Neural cell (in vitro differentiated cells): ENCODE results near the gene IL6R. TPM values are rescaled to one million over a fixed set of nuclear protein-coding genes. Genes with fewer than 3 reads are reported as not detected.

Source experiments
- H2AFZ ChIP-seq: fragments of 200-600, 300-800 bp; sonication (generic), shearing (Covaris generic); 2 replicates; pipeline ENCODE4 v1.6.0; 2014; ENCODE audit warnings: low read depth, mild to moderate bottlenecking, antibody characterized with exemption, low read length, moderate library complexity
- H3F3A ChIP-seq: fragments of 200-600 bp; shearing (Covaris generic); 2 replicates; pipeline ENCODE4 v1.6.1; 2016; ENCODE audit warnings: mild to moderate bottlenecking, moderate library complexity, mixed read lengths, antibody characterized with exemption, low read length; ENCODE audit not compliant: insufficient read depth, poor library complexity, severe bottlenecking
- H3K27ac ChIP-seq: fragments of 200-600, 300-800 bp; sonication (generic), shearing (Covaris generic); 2 replicates; pipeline ENCODE4 v1.5.1; 2014; ENCODE audit warnings: mild to moderate bottlenecking, low read length, moderate library complexity
- H3K27me3 ChIP-seq: fragments of 300-800, 200-600 bp; sonication (generic), shearing (Covaris generic); 2 replicates; pipeline ENCODE4 v1.6.0; 2014; ENCODE audit warnings: mild to moderate bottlenecking, low read depth, low read length, moderate library complexity; ENCODE audit not compliant: insufficient read depth
- H3K36me3 ChIP-seq: fragments of 300-800, 200-600 bp; sonication (generic), shearing (Covaris generic); 2 replicates; pipeline ENCODE4 v1.5.1; 2014; ENCODE audit warnings: mild to moderate bottlenecking, antibody characterized with exemption, low read length, moderate library complexity; ENCODE audit not compliant: insufficient read depth
- H3K4me2 ChIP-seq: fragments of 300-800, 200-600 bp; sonication (generic), shearing (Covaris generic); 2 replicates; pipeline ENCODE4 v1.6.0; 2014; ENCODE audit warnings: mild to moderate bottlenecking, low read length
- H3K4me3 ChIP-seq: fragments of 300-800, 200-600 bp; sonication (generic), shearing (Covaris generic); 2 replicates; pipeline ENCODE4 v1.5.1; 2014; ENCODE audit warnings: mild to moderate bottlenecking, low read length, moderate library complexity
- H3K79me2 ChIP-seq: fragments of 200-600 bp; shearing (Covaris generic); replicated peaks from 2 replicates; pipeline ENCODE4 v1.6.0; 2014; ENCODE audit warnings: mild to moderate bottlenecking, low read length, moderate library complexity; ENCODE audit not compliant: insufficient read depth
- H3K9ac ChIP-seq: fragments of 300-800, 200-600 bp; sonication (generic), shearing (Covaris generic); 2 replicates; pipeline ENCODE4 v1.6.1; 2016; ENCODE audit warnings: mild to moderate bottlenecking, low read length, mixed read lengths
- H3K9me2 ChIP-seq: fragments of 200-600 bp; shearing (Covaris generic); 2 replicates; pipeline ENCODE4 v1.6.1; 2016; ENCODE audit warnings: mild to moderate bottlenecking, low read length, mixed read lengths; ENCODE audit not compliant: insufficient read depth
- H3K9me3 ChIP-seq: fragments of 200-600, 300-800 bp; sonication (generic), shearing (Covaris generic); 2 replicates; pipeline ENCODE4 v1.6.1; 2016; ENCODE audit warnings: mild to moderate bottlenecking, mixed run types, low read length, moderate library complexity, mixed read lengths
- H4K20me1 ChIP-seq: fragments of 200-600 bp; shearing (Covaris generic); 2 replicates; pipeline ENCODE4 v1.6.1; 2016; ENCODE audit warnings: mild to moderate bottlenecking, mixed run types; ENCODE audit not compliant: insufficient read depth
- CTCF ChIP-seq: fragments of 450-650 bp; IDR thresholded peaks from 2 replicates; pipeline ENCODE4 v1.5.1; 2014; ENCODE audit warnings: antibody characterized with exemption, mild to moderate bottlenecking, moderate library complexity; ENCODE audit not compliant: poor library complexity, severe bottlenecking
- EP300 ChIP-seq: fragments of 450-650 bp; conservative IDR thresholded peaks from 2 replicates; pipeline ENCODE4 v1.6.1; 2014; ENCODE audit warnings: antibody characterized with exemption, mild to moderate bottlenecking, moderate library complexity; ENCODE audit not compliant: poor library complexity, severe bottlenecking
- EZH2 ChIP-seq: fragments of 200-600, 300-800 bp; shearing (Covaris generic), sonication (generic); IDR thresholded peaks from 2 replicates; pipeline ENCODE4 v1.6.1; 2014; ENCODE audit warnings: antibody characterized with exemption, low read length, borderline replicate concordance, mild to moderate bottlenecking; ENCODE audit not compliant: insufficient read depth, poor library complexity, severe bottlenecking
- MXI1 ChIP-seq: fragments of 450-650 bp; conservative IDR thresholded peaks from 2 replicates; pipeline ENCODE4 v1.6.1; 2014; ENCODE audit warnings: antibody characterized with exemption, mild to moderate bottlenecking; ENCODE audit not compliant: poor library complexity, severe bottlenecking
- POLR2AphosphoS5 ChIP-seq: IDR thresholded peaks from 2 replicates; pipeline ENCODE4 v1.6.1; 2012
- RAD21 ChIP-seq: fragments of 450-650 bp; conservative IDR thresholded peaks from 2 replicates; pipeline ENCODE4 v1.6.1; 2014; ENCODE audit warnings: antibody characterized with exemption, mild to moderate bottlenecking, moderate library complexity
- REST ChIP-seq: IDR thresholded peaks from 2 replicates; pipeline ENCODE4 v1.6.1; 2012; ENCODE audit warnings: borderline replicate concordance
- SMC3 ChIP-seq: fragments of 450-650 bp; conservative IDR thresholded peaks from 2 replicates; pipeline ENCODE4 v1.6.1; 2014; ENCODE audit warnings: antibody characterized with exemption, mild to moderate bottlenecking, moderate library complexity; ENCODE audit not compliant: poor library complexity
- TAF1 ChIP-seq: IDR thresholded peaks from 2 replicates; pipeline ENCODE4 v1.6.1; 2012; ENCODE audit warnings: low read depth
- polyA plus RNA-seq: library from polyadenylated mRNA; depleted of rRNA; stranded (reverse); fragments of >200 nt; gene quantifications from 2 replicates; pipeline ENCODE4 v1.2.3, GENCODE V29; 2014

IL6R gene
- polyA plus RNA-seq, 1 donor from 2014 or later, result not detected

GRCh38 chr1:154512760-154513159 is 107.6 kb downstream of the IL6R start:
- Histone ChIP-seq H3K36me3 (no peaks in the 10 kb centered on the region), H3K4me3 (no peak overlapping the region), H4K20me1 (no peaks in the 10 kb centered on the region), H3K27ac (no peak overlapping the region), H3F3A (no peaks in the 10 kb centered on the region), H3K79me2 (no peaks in the 10 kb centered on the region), H3K27me3 (no peaks in the 10 kb centered on the region), H3K4me2 (no peak overlapping the region), H3K9ac (no peak overlapping the region), H3K9me3 (no peaks in the 10 kb centered on the region), H3K9me2 (no peaks in the 10 kb centered on the region), H2AFZ (no peak overlapping the region)
- TF ChIP-seq REST (no peak), EZH2 (no peak), SMC3 (no peak), CTCF (no peak), EP300 (no peak), RAD21 (no peak), MXI1 (no peak), TAF1 (no peak), POLR2AphosphoS5 (no peak)

GRCh38 chr1:154514066-154514553 is 109.0 kb downstream of the IL6R start:
- H3K79me2 ChIP-seq, result no peaks in the 10 kb centered on the region
- H3K4me3 ChIP-seq, result no peak overlapping the region
- TF ChIP-seq TAF1 (no peak), EP300 (no peak), REST (no peak), CTCF (no peak), RAD21 (no peak), SMC3 (no peak)
- no peak overlapping the region for H3K27ac ChIP-seq
- H3F3A ChIP-seq, result no peaks in the 10 kb centered on the region
- H3K4me2 ChIP-seq, result no peak overlapping the region
- no peak overlapping the region for H3K9ac ChIP-seq
- no peaks in the 10 kb centered on the region for H3K36me3 ChIP-seq
- no peaks in the 10 kb centered on the region for H3K9me3 ChIP-seq
- H4K20me1 ChIP-seq, result no peaks in the 10 kb centered on the region
- H3K9me2 ChIP-seq, result no peaks in the 10 kb centered on the region
- H3K27me3 ChIP-seq, result no peaks in the 10 kb centered on the region
- H2AFZ ChIP-seq, result no peak overlapping the region
